GM06990 (cell line): ENCODE measurements around the gene GIT1.

Experiments
- DNase-seq: peaks from one replicate; pipeline ENCODE4 v3.0.0-alpha.2; 2011; ENCODE audit not compliant: insufficient read length; ENCODE audit errors: extremely low read depth
- H3K27me3 ChIP-seq: replicated peaks from 2 replicates; pipeline ENCODE4 v1.6.0; 2011; ENCODE audit warnings: low read length; ENCODE audit not compliant: control insufficient read depth, insufficient read depth
- H3K36me3 ChIP-seq: 2 replicates; pipeline ENCODE4 v1.5.1; 2011; ENCODE audit warnings: low read length; ENCODE audit not compliant: control insufficient read depth, insufficient read depth
- H3K4me3 ChIP-seq: replicated peaks from 2 replicates; pipeline ENCODE4 v1.5.1; 2011; ENCODE audit warnings: low read depth, mild to moderate bottlenecking, control low read depth, low read length
- CTCF ChIP-seq: IDR thresholded peaks from 2 replicates; pipeline ENCODE4 v1.5.1; 2011; ENCODE audit warnings: low read length, control low read depth, mild to moderate bottlenecking, inconsistent platforms; ENCODE audit not compliant: insufficient read depth, poor library complexity, severe bottlenecking

GIT1 gene

GRCh38 chr17:29590411-29591145 is 1.1 kb upstream of the GIT1 start:
- Histone ChIP-seq H3K4me3 (peak overlapping the region; percentile 70), H3K36me3 (no peaks in the 10 kb centered on the region), H3K27me3 (no peaks in the 10 kb centered on the region)
- DNase-seq, result peak; percentile 72
- TF ChIP-seq CTCF, result no peak

GRCh38 chr17:29588562-29589411 is 661 bp downstream of the GIT1 start:
- peak; percentile 59 for DNase-seq
- no peaks in the 10 kb centered on the region for H3K27me3 ChIP-seq
- H3K4me3 ChIP-seq, result peak overlapping the region; percentile 72
- no peak for TF ChIP-seq CTCF
- H3K36me3 ChIP-seq, result no peaks in the 10 kb centered on the region; the same call in 1 of the 2 replicates

GRCh38 chr17:29588017-29588561 is 1.4 kb downstream of the GIT1 start:
- no peak for DNase-seq
- no peaks in the 10 kb centered on the region for H3K27me3 ChIP-seq
- peaks cover 2% of the 10 kb centered on the region for H3K36me3 ChIP-seq
- TF ChIP-seq CTCF, result no peak
- peak overlapping the region; percentile 72 for H3K4me3 ChIP-seq

- peaks cover 4% of the 10 kb centered on the region for H3K36me3 ChIP-seq
- no peaks in the 10 kb centered on the region for H3K27me3 ChIP-seq
- no peak for DNase-seq
- peak overlapping the region; percentile 72 for H3K4me3 ChIP-seq
- no peak for TF ChIP-seq CTCF
Measured at GRCh38 chr17:29587591-29587990, 1.9 kb downstream of the GIT1 start.

GRCh38 chr17:29586676-29587469 is 2.6 kb downstream of the GIT1 start:
- Histone ChIP-seq H3K36me3 (peaks cover 8% of the 10 kb centered on the region), H3K27me3 (no peaks in the 10 kb centered on the region), H3K4me3 (no peak overlapping the region)
- DNase-seq, result no peak
- no peak for TF ChIP-seq CTCF
